Small intestine (tissue), 7 donors: ENCODE measurements around the gene SLC2A5. TPM values are rescaled to one million over a fixed set of nuclear protein-coding genes. Genes with fewer than 3 reads are reported as not detected.
"Not testable (repeated sequence)": the region's sequence is repeated elsewhere in the genome, so short reads cannot be mapped to it uniquely, and the experiment has no call there.

Experiments used
- DNase-seq, 2 donors: peaks; one replicate each; pipeline versions ENCODE4 v3.0.0 to v3.0.0-alpha.2; 2013
- FAIRE-seq: peaks from 2 replicates; lab custom pipeline; 2012; peaks lifted over from hg19 to GRCh38; lab: Jason Lieb, UNC
- H3K27ac ChIP-seq, 3 donors: one replicate each; pipeline ENCODE4 v1.5.1; 2013; ENCODE audit warnings: low read length in 2 of 3, mild to moderate bottlenecking in 2 of 3, control low read depth in 1 of 3, inconsistent platforms in 1 of 3, low read depth in 1 of 3, moderate library complexity in 1 of 3
- H3K27me3 ChIP-seq, 3 donors: one replicate each; pipeline ENCODE4 v1.6.1; 2013; ENCODE audit warnings: low read length in 3 of 3, inconsistent platforms in 1 of 3; ENCODE audit not compliant: control insufficient read depth in 3 of 3, insufficient read depth in 3 of 3
- H3K36me3 ChIP-seq, 3 donors: one replicate each; pipeline ENCODE4 v1.6.1; 2013; ENCODE audit warnings: low read length in 3 of 3, inconsistent platforms in 1 of 3, low read depth in 1 of 3, mild to moderate bottlenecking in 1 of 3, moderate library complexity in 1 of 3; ENCODE audit not compliant: control insufficient read depth in 3 of 3, insufficient read depth in 2 of 3
- H3K4me1 ChIP-seq, 3 donors: one replicate each; pipeline ENCODE4 v1.6.1; 2013; ENCODE audit warnings: low read length in 2 of 3, inconsistent platforms in 1 of 3, low read depth in 1 of 3, mild to moderate bottlenecking in 1 of 3, moderate library complexity in 1 of 3; ENCODE audit not compliant: control insufficient read depth in 3 of 3, insufficient read depth in 2 of 3
- H3K4me3 ChIP-seq, 3 donors: one replicate each; pipeline ENCODE4 v1.5.1; 2013; ENCODE audit warnings: low read length in 3 of 3, control low read depth in 1 of 3, inconsistent platforms in 1 of 3, low read depth in 1 of 3, mild to moderate bottlenecking in 1 of 3, moderate library complexity in 1 of 3
- H3K9me3 ChIP-seq, 2 donors: one replicate each; pipeline ENCODE4 v1.6.1; 2013; ENCODE audit warnings: low read depth in 1 of 2, low read length in 1 of 2; ENCODE audit not compliant: control insufficient read depth in 2 of 2, insufficient read depth in 1 of 2
- WGBS, 3 donors: extraction: QIAGEN DNeasy Blood & Tissue Kit; methylation state at CpG; one replicate each; pipeline ENCODE4 v1.1.7; 2013; 5-methylcytosine and 5-hydroxymethylcytosine counted together
- polyA plus RNA-seq, 4 donors: library from polyadenylated mRNA; stranded (reverse) in 3 of 4; unstranded in 1 of 4; fragments of 200-250 nt in 3 of 4; fragments of 120-200 nt in 1 of 4; gene quantifications; one replicate each; pipeline versions ENCODE4 v1.2.1 to v1.2.3, GENCODE V29; 2013
- donor health status: healthy with polysubstance abuse.
- donor health status: control.
- donor health status: control.
- donor health status: Bipolar disorder and iron deficiency.
- donor health status: healthy.

Gene SLC2A5
- polyA plus RNA-seq, 4 donors = 42.5 to 234 (median 116) TPM

GRCh38 chr1:9033363-9033762 lies 36.1 kb downstream of the SLC2A5 start:
- 66 to 75% (median 69%) methylated on average over 5 of the region's 5 CpGs for WGBS, 3 donors
- no peak overlapping the region for H3K4me3 ChIP-seq
- no peak for FAIRE-seq

GRCh38 chr1:9031484-9032259 lies 37.8 kb downstream of the SLC2A5 start:
- FAIRE-seq (no peak), DNase-seq (no peak)
- peaks cover 0 to 11% (median 0%) of the 10 kb centered on the region in 3 donors for H3K4me1 ChIP-seq
- 83 to 98% (median 89%) methylated on average over 10 to 12 of the region's 12 CpGs for WGBS, 3 donors
- no peaks in the 10 kb centered on the region for H3K27me3 ChIP-seq
- H3K4me3 ChIP-seq = no peak overlapping the region
- H3K9me3 ChIP-seq = peaks cover 0 to 44% of the 10 kb centered on the region in 2 donors
- H3K36me3 ChIP-seq = peaks cover 0 to 10% (median 0%) of the 10 kb centered on the region in 3 donors
- no peak overlapping the region for H3K27ac ChIP-seq

More at GRCh38 chr1:9033363-9033762, 36.1 kb downstream of the SLC2A5 start:
- Histone ChIP-seq H3K27me3 (no peaks in the 10 kb centered on the region), H3K27ac (no peak overlapping the region), H3K9me3 (peaks cover 0 to 44% of the 10 kb centered on the region in 2 donors), H3K4me1 (peaks cover 0 to 7% (median 0%) of the 10 kb centered on the region in 3 donors), H3K36me3 (peaks cover 0 to 24% (median 4%) of the 10 kb centered on the region in 3 donors)
- no peak for DNase-seq

- H3K27ac ChIP-seq, DNase-seq, FAIRE-seq, H3K27me3 ChIP-seq, H3K36me3 ChIP-seq, H3K4me3 ChIP-seq: not testable (repeated sequence)
- Histone ChIP-seq H3K9me3 (peaks cover 0 to 42% of the 10 kb centered on the region in 2 donors), H3K4me1 (peaks cover 0 to 17% (median 0%) of the 10 kb centered on the region in 3 donors)
- WGBS, 3 donors = 79 to 95% (median 87%) methylated on average over 3 to 4 of the region's 4 CpGs
Measured at GRCh38 chr1:9031077-9031476, 38.4 kb downstream of the SLC2A5 start.

- no peak overlapping the region for H3K4me3 ChIP-seq
- H3K9me3 ChIP-seq = peaks cover 0 to 24% of the 10 kb centered on the region in 2 donors
- FAIRE-seq (no peak), DNase-seq (peak in 1 of 2 donors; percentile 39)
- no peaks in the 10 kb centered on the region for H3K36me3 ChIP-seq
- no peaks in the 10 kb centered on the region for H3K27me3 ChIP-seq
- WGBS, 3 donors = 84 to 95% (median 91%) methylated on average over 5 of the region's 5 CpGs
- H3K27ac ChIP-seq = no peak overlapping the region
- H3K4me1 ChIP-seq = peaks cover 0 to 36% (median 10%) of the 10 kb centered on the region in 3 donors
Measured at GRCh38 chr1:9028921-9029705, 40.3 kb downstream of the SLC2A5 start.

GRCh38 chr1:9027307-9027706 lies 42.1 kb downstream of the SLC2A5 start:
- no peaks in the 10 kb centered on the region for H3K27me3 ChIP-seq
- DNase-seq (no peak), FAIRE-seq (no peak)
- H3K9me3 ChIP-seq = peaks cover 0 to 23% of the 10 kb centered on the region in 2 donors
- 84 to 95% (median 87%) methylated on average over 3 to 4 of the region's 4 CpGs for WGBS, 3 donors
- H3K27ac ChIP-seq = peak overlapping the region in 1 of 3 donors; percentile 76
- peaks cover 0 to 2% (median 0%) of the 10 kb centered on the region in 3 donors for H3K36me3 ChIP-seq
- no peak overlapping the region for H3K4me3 ChIP-seq
- peaks cover 0 to 52% (median 10%) of the 10 kb centered on the region in 3 donors for H3K4me1 ChIP-seq

- Histone ChIP-seq H3K9me3 (peaks cover 0 to 9% of the 10 kb centered on the region in 2 donors), H3K4me1 (peaks cover 0 to 61% (median 10%) of the 10 kb centered on the region in 3 donors), H3K36me3 (peaks cover 0 to 9% (median 0%) of the 10 kb centered on the region in 3 donors), H3K27ac (peak overlapping the region in 2 of 3 donors; percentile 64 to 96), H3K4me3 (no peak overlapping the region), H3K27me3 (no peaks in the 10 kb centered on the region)
- WGBS, 3 donors = 32 to 63% (median 34%) methylated on average over 5 of the region's 5 CpGs
- DNase-seq (peak; percentile 41 to 75), FAIRE-seq (no peak)
Measured at GRCh38 chr1:9025449-9025848, 44.0 kb downstream of the SLC2A5 start.

- peaks cover 0 to 9% of the 10 kb centered on the region in 2 donors for H3K9me3 ChIP-seq
- 88 to 92% (median 92%) methylated on average over 16 to 20 of the region's 20 CpGs for WGBS, 3 donors
- H3K27me3 ChIP-seq = no peaks in the 10 kb centered on the region
- FAIRE-seq (no peak), DNase-seq (no peak)
- peaks cover 0 to 11% (median 0%) of the 10 kb centered on the region in 3 donors for H3K36me3 ChIP-seq
- H3K4me3 ChIP-seq = no peak overlapping the region
- H3K4me1 ChIP-seq = peaks cover 0 to 64% (median 10%) of the 10 kb centered on the region in 3 donors
- peak overlapping the region in 2 of 3 donors; percentile 64 to 96 for H3K27ac ChIP-seq
Measured at GRCh38 chr1:9024837-9025236, 44.6 kb downstream of the SLC2A5 start.

- Histone ChIP-seq H3K9me3 (no peaks in the 10 kb centered on the region), H3K36me3 (peaks cover 0 to 26% (median 0%) of the 10 kb centered on the region in 3 donors), H3K4me3 (no peak overlapping the region), H3K4me1 (peaks cover 0 to 57% (median 10%) of the 10 kb centered on the region in 3 donors), H3K27ac (peak overlapping the region; percentile 71 to 99 (median 82)), H3K27me3 (no peaks in the 10 kb centered on the region)
- 58 to 86% (median 76%) methylated on average over 10 of the region's 10 CpGs for WGBS, 3 donors
- DNase-seq (no peak), FAIRE-seq (no peak)
Measured at GRCh38 chr1:9022773-9023172, 46.7 kb downstream of the SLC2A5 start.
